ENCODE measurements around the gene GP9.
"Not testable (repeated sequence)": the region's sequence is repeated elsewhere in the genome, so short reads cannot be mapped to it uniquely, and the experiment has no call there.

GP9 gene

DNA sequence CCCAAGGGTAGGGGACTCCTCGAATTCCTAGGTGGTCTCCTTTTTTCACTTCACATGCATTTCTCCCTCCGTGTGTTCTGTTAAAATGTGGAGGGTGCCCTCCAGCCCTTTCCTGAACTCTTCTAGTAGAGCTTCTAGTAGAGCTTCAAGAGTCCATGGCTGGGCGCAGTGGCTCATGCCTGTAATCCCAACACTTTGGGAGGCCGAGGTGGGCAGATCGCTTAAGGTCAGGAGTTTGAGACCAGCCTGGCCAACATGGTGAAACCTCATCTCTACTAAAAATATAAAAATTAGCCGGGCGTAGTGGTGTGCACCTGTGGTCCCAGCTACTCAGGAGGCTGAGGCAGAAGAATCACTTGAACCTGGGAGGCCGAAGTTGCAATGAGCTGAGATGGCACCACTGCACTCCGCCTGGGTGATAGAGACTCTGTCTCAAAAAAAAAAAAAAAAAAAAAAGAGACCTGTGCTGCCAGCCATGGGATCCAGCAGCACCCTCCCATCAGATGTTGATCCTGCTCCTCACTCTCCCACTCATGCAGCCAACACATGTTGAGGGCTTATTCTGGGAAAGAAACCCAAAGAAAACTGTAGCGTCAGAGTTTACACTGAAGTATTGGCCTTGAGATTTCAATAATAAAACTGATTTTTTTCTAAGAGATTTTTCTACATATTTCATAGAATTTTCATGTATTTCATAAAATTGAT lies 50.6 kb downstream of the GP9 start:
- DNase-seq (ENCODE audit: low read depth) = not testable (repeated sequence)
